GM19351 (cell line): Measurements from ENCODE around the gene ALKBH1.

Source experiments
- ATAC-seq: cut with Tn5 transposase; IDR thresholded peaks from one replicate; pipeline ENCODE4 v1.9.1; 2021; ENCODE audit warnings: mild to moderate bottlenecking, moderate library complexity; ENCODE audit not compliant: unreplicated experiment

ALKBH1 gene

DNA sequence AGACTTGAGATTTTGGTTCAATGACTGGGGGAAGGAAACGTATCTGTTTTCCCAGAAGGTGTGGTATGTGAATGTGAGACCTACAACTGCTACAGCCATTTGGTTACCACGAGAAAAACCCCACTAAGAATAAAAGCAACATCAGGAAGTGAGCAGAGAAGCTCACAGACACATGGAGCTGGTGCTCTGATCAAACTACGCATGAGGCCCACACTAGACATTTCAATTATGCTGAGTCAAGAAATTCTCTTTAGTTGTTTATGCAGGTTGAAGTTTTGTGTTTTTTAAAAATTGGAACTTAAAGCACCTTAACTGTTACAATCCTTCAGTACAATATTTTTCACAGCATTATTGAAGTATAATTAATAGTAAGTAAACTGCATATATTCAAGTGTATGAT lies 82.5 kb downstream of the ALKBH1 start:
- no peak for ATAC-seq

DNA sequence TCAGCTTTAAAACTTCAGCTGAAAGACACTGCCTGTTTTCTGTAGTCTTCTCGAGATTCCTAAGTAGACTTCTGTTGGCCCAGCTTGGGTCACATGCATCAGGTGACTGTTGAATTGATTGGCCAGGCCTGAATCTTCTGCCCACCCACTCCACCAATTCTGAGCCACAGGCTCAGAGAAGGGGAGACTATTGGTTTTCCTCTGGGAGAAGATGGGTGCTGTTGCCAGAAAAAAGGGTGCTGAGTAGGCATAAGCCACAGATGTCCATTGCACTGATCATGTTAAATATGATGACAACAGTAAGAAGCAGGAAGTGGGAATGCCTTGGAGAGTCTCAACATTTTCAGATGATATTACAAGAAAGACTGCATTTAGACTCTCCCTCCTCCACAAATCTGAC lies 84.6 kb downstream of the ALKBH1 start:
- no peak for ATAC-seq
